Measurements from ENCODE around the gene ENSA. TPM values are rescaled to one million over a fixed set of nuclear protein-coding genes. Genes with fewer than 3 reads are reported as not detected.

The ENSA gene
- total and polyA plus RNA-seq, 2 experiments from 2014 or later: 114 to 200 TPM

- peak; percentile 24; the same call in 2 of the 3 replicates for ATAC-seq
- H3K27me3 Mint-ChIP-seq (ENCODE audit: insufficient read depth, low read depth, poor library complexity): peaks cover 3% of the 10 kb centered on the region
- no peaks in the 10 kb centered on the region for H3K9me3 Mint-ChIP-seq
- Histone ChIP-seq H4K20me1 (replicated peaks; ENCODE audit: insufficient read depth) (peaks cover 17% of the 10 kb centered on the region), H3F3A (replicated peaks; ENCODE audit: low read depth) (peaks cover 22% of the 10 kb centered on the region), H3K9me2 (ENCODE audit: insufficient read depth) (no peaks in the 10 kb centered on the region), H3K36me3 (ENCODE audit: insufficient read depth) (peaks cover 64% of the 10 kb centered on the region), H2AFZ (no peak overlapping the region), H3K79me2 (replicated peaks; ENCODE audit: insufficient read depth) (peaks cover 43% of the 10 kb centered on the region), H3K27ac (ENCODE audit: low read depth) (peak overlapping the region; percentile 93), H3K27me3 (ENCODE audit: insufficient read depth) (no peaks in the 10 kb centered on the region), H3K4me1 (ENCODE audit: insufficient read depth) (peaks cover 13% of the 10 kb centered on the region), H3K4me3 (no peak overlapping the region), H3K4me2 (no peak overlapping the region)
- peak; percentile 76 for DNase-seq (ENCODE audit: low spot score)
- H3K4me1 Mint-ChIP-seq: peaks cover 35% of the 10 kb centered on the region
- peaks cover 89% of the 10 kb centered on the region for H3K36me3 Mint-ChIP-seq (ENCODE audit: low read depth)
- TF ChIP-seq EZH2phosphoT487 (IDR thresholded peaks at IDR 0.05; ENCODE audit: unreplicated experiment): no peak
- peak; percentile 67 to 84 for TF ChIP-seq CTCF (conservative IDR thresholded peaks at IDR 0.05; ENCODE audit: low read depth in 2 of 2)
- TF ChIP-seq STAT1 (IDR thresholded peaks at IDR 0.05; ENCODE audit: unreplicated experiment): no peak
- no peak for TF ChIP-seq CREB1 (CRISPR knock-in tag; IDR thresholded peaks at IDR 0.05; ENCODE audit: low read depth)
- TF ChIP-seq EZH2 (IDR thresholded peaks at IDR 0.05; ENCODE audit: low read depth, unreplicated experiment): no peak
- TF ChIP-seq, protein P1, sequence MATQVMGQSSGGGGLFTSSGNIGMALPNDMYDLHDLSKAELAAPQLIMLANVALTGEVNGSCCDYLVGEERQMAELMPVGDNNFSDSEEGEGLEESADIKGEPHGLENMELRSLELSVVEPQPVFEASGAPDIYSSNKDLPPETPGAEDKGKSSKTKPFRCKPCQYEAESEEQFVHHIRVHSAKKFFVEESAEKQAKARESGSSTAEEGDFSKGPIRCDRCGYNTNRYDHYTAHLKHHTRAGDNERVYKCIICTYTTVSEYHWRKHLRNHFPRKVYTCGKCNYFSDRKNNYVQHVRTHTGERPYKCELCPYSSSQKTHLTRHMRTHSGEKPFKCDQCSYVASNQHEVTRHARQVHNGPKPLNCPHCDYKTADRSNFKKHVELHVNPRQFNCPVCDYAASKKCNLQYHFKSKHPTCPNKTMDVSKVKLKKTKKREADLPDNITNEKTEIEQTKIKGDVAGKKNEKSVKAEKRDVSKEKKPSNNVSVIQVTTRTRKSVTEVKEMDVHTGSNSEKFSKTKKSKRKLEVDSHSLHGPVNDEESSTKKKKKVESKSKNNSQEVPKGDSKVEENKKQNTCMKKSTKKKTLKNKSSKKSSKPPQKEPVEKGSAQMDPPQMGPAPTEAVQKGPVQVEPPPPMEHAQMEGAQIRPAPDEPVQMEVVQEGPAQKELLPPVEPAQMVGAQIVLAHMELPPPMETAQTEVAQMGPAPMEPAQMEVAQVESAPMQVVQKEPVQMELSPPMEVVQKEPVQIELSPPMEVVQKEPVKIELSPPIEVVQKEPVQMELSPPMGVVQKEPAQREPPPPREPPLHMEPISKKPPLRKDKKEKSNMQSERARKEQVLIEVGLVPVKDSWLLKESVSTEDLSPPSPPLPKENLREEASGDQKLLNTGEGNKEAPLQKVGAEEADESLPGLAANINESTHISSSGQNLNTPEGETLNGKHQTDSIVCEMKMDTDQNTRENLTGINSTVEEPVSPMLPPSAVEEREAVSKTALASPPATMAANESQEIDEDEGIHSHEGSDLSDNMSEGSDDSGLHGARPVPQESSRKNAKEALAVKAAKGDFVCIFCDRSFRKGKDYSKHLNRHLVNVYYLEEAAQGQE (IDR thresholded peaks at IDR 0.05; ENCODE audit: unreplicated experiment): no peak
- H3K4me3 Mint-ChIP-seq: no peak overlapping the region
- peak overlapping the region; percentile 87; the same call in 1 of the 2 replicates for H3K27ac Mint-ChIP-seq
Measured at GRCh38 chr1:150621497-150622302, 7.7 kb downstream of the ENSA start.

DNA sequence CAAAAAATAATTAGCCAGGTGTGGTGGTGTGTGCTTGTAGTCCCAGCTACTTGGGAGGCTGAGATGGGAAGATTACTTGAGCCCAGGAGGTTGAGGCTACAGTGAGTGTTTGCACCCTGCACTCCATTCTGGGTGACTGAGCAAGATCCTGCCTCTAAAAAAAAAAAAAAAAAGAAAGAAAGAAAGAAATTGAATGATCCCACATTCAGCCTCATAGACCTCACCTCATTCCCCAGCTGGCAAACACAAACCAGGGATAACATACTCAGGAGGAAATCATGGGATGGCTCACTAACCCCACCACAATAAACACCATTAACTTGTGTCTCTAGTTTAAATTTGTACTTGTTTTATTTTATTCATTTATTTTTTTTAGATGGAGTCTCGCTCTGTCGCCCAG, 8.5 kb downstream of the ENSA start:
- peaks cover 57% of the 10 kb centered on the region for H3K36me3 ChIP-seq (ENCODE audit: insufficient read depth)
- ATAC-seq (no peak), DNase-seq (ENCODE audit: low spot score) (no peak)
- no peaks in the 10 kb centered on the region for H3K27me3 ChIP-seq (ENCODE audit: insufficient read depth)
- H3K9me3 Mint-ChIP-seq: no peaks in the 10 kb centered on the region
- TF ChIP-seq, protein P1 (IDR thresholded peaks at IDR 0.05; ENCODE audit: unreplicated experiment): no peak
- no peak for TF ChIP-seq CREB1 (CRISPR knock-in tag; IDR thresholded peaks at IDR 0.05; ENCODE audit: low read depth)
- H3F3A ChIP-seq (replicated peaks; ENCODE audit: low read depth): peaks cover 22% of the 10 kb centered on the region
- no peaks in the 10 kb centered on the region for H3K9me2 ChIP-seq (ENCODE audit: insufficient read depth)
- peaks cover 13% of the 10 kb centered on the region for H3K4me1 ChIP-seq (ENCODE audit: insufficient read depth)
- H3K4me2 ChIP-seq: no peak overlapping the region
- H3K79me2 ChIP-seq (replicated peaks; ENCODE audit: insufficient read depth): peaks cover 36% of the 10 kb centered on the region
- H4K20me1 ChIP-seq (replicated peaks; ENCODE audit: insufficient read depth): peaks cover 13% of the 10 kb centered on the region; the same call in 1 of the 2 replicates
- no peak overlapping the region for H3K4me3 ChIP-seq
- H2AFZ ChIP-seq: no peak overlapping the region
- H3K27ac ChIP-seq (ENCODE audit: low read depth): 0 out of 2 replicates have a peak overlapping the region, but pooled peaks have one; percentile 8
- no peak overlapping the region for H3K4me3 Mint-ChIP-seq
- peaks cover 5% of the 10 kb centered on the region for H3K27me3 Mint-ChIP-seq (ENCODE audit: insufficient read depth, low read depth, poor library complexity)
- no peak overlapping the region for H3K27ac Mint-ChIP-seq
- H3K4me1 Mint-ChIP-seq: peaks cover 32% of the 10 kb centered on the region
- H3K36me3 Mint-ChIP-seq (ENCODE audit: low read depth): peaks cover 89% of the 10 kb centered on the region
